Stimulated activated naive CD4-positive, alpha-beta T cell treated with Interleukin-2 at 50 U/mL for 16 hours (primary cell): ENCODE data around the gene ARAP1.

Experiments
- DNase-seq: peaks from one replicate; lab custom pipeline; 2025; lab: John Stamatoyannopoulos, UW

The ARAP1 gene

DNA sequence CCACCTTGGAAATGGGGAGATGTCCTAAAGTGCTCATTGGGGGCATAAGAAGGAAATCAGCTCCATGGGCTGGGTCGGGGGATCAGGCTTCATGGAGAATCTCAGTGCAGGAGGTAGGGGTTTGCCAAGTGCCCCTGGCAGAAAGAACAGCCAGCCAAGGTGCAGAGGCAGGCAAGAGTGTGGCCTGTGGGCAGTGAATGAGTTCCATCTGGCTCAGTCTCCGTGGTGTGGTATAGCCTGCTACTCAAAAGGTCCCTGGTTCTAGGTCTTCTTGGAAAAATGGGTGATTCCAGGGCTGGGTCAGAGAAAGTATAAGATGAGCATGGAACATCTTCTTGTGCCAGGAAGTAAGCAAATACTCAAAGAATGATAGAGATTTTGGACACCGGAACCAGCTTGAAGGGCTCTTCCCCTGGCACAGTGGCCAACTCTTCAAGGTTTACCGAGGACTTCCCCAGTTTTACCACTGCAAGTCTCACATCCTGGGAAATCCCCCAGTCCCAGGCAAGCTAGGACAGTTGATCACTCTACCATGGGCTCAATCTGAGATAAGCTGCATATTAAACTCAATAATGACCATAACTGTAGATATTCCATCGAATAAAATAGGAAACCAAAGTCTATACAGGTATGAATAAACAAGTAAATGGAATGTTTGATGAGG, 10.6 kb upstream of the ARAP1 start:
- DNase-seq: no peak

DNA sequence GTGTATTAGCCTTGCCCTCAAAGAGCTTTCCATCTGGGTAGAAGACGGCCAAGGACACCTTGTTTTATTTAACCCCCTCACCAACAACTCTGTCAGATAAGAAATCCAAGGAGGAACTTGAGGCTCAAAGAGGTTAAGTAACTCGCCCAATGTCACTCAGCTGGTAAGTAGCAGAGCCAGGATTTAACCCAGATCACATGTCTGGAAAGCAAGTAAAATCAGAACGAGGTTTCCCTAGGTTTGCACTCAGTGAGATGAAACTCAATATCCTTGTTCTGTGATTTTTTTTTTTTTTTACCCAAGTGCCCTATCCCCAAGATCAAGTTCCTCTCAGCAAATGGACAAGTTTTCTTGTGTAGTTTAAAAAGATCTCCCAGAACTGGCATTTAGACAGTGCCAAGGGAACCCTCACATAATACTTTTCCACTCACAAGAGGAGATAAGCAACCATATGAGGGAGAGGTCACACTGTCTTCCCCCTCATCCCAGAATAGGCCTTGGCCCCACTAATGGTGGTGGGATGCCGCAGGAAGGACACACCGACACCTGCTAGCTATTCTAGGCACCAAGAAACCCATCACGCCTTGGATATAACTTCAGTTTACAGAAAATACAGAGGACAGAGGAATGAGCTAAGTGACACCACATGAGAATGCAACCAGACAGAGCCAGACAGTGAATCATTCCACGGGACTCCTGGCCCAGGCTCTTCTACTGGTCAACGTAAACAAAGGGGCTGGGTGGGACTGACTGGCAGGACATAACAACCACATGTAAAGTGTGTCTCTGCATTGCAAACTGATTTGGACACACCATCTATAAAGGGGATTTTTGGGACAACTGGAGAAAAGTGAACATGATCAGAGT, 8.6 kb upstream of the ARAP1 start:
- DNase-seq: no peak

GRCh38 chr11:72759468-72759985, 7.3 kb upstream of the ARAP1 start:
- DNase-seq: no peak

- no peak for DNase-seq
These were observed 6.6 kb upstream of the ARAP1 start for GRCh38 chr11:72758690-72759389.

- no peak for DNase-seq
These were observed 6.1 kb upstream of the ARAP1 start for GRCh38 chr11:72758304-72758689.

DNA sequence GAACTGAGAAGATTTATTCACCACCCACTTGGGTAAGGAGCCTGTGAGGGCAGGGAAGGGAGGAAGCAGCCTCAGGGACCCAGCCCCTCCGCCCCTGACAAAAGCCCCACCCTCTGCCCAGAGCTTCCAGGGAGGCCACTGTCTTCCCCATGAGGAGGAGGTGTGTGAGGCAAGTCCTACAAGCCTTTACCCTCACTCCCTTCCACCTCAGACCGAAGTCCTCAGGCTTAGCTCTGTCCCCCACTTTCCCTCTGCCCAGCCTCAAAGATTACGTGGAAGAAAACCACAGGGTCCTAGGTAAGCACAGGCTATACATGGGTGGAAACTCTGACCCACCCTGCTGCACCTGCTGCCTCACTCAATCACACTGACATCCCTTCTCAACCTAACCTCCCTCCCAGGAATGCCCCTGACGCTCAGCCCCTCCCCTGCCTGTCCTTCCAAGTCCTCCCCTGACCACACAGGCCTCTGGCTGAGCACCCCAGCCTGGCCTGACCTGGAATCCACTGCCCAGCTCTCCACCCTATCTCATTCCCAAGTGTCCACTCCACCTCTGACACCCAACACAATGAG, 3.6 kb upstream of the ARAP1 start:
- DNase-seq: no peak

- no peak for DNase-seq
These were observed 2.4 kb upstream of the ARAP1 start for GRCh38 chr11:72754544-72755155.

DNA sequence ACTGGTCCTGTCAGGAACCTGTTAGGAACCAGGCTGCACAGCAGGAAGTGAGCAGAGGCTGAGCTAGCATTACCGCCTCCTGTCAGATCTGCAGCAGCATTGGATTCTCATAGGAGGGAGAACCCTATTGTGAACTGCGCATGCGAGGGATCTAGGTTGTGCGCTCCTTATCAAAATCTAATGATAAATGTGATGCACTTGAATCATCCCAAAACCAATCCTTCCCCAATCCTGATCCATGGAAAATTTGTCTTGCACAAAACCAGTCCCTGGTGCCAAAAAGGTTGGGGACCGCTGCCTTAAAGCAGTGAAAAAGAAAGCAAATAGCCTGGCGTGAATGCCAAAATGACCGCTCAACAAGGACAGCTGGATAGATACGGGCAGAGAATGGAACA, 1.9 kb upstream of the ARAP1 start:
- no peak for DNase-seq

DNA sequence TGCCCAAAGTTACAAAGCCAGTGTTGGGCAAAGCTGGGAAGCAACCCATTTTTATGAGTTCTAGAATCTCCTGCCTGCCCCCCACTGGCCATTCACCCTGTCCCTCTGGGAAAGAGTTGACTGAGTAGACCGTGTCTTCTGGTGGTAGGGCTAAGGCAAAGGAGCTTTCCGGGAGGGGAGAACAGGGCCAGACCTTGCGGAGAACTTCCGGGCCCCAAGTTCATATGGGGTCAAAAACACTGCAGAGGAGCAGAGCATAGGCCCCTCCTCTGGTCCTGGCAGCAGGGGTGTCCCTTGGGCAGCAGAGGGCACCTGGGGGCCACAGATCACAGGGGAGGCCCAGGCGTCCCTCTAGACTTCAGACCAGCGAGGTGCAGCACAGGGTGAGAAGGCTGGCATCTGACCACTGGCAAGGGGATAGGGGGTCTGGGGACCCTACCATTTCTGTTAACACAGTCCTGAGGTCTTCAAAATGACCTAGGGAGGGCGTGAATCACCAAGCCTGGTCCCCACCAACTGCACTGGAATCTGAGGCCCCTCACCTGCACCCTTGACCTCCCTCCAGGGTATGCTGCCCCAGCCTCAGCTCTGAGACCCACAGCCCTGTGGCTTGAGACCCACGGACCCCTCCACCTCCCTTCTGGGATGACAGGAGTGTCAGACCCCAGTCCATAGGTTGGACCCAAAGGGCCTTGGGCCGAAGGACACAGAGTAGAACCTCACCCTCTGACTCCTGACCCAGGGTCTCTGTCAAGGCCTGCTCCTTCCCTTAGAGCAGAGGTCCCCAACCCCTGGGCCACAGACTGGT, 1.3 kb upstream of the ARAP1 start:
- no peak for DNase-seq

GRCh38 chr11:72751116-72752087, 806 bp downstream of the ARAP1 start:
- no peak for DNase-seq

DNA sequence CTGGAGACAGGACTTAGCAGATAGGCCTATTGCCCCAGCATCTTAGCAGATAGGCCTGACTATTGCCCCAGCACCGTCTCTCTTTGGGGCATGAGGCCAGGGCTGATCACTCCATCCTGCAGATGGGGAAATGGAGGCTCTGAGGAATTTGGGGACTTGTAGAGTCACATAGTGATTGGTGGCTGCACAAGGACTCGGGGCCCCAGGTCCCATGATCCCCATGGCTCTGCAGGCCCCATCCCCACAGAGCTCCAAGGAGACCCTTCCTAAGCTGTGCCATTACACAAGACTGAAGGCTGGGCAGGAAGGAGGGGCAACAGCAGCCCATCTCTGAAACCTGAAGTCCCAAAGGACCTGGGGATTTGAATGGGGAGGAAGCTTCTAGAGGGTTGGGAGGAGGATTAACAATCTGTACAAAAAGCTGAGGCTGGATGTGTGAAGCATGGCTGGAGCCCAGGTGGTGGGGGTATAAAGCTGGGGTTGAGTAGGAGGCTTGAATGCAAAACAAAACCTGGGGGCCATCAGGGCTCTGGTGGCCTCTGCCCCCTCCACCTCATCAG, 1.6 kb downstream of the ARAP1 start:
- DNase-seq: no peak

- DNase-seq: no peak
These were observed 2.1 kb downstream of the ARAP1 start for GRCh38 chr11:72750086-72750485.

GRCh38 chr11:72747289-72747855, 4.8 kb downstream of the ARAP1 start:
- no peak for DNase-seq

DNA sequence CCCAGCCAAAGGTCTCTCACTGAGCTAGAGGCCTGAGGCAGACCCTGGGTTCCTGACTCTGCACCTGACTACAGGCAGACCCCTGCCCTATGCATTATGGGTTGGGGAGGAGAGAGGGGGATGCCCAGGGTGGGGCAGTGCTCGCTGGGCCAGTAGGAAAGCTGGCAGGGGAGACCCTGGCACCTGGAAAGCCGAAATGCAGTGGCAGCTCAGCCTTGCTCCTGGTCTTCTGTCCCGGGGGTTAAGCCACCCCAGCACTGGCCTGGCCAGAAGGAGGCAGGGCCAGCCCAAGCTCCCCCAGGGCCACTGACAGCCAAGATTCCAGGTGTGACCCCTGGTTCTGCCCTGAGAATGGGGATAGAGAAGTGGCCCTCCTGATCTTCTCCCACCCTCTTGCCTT, 5.4 kb downstream of the ARAP1 start:
- DNase-seq: no peak

DNA sequence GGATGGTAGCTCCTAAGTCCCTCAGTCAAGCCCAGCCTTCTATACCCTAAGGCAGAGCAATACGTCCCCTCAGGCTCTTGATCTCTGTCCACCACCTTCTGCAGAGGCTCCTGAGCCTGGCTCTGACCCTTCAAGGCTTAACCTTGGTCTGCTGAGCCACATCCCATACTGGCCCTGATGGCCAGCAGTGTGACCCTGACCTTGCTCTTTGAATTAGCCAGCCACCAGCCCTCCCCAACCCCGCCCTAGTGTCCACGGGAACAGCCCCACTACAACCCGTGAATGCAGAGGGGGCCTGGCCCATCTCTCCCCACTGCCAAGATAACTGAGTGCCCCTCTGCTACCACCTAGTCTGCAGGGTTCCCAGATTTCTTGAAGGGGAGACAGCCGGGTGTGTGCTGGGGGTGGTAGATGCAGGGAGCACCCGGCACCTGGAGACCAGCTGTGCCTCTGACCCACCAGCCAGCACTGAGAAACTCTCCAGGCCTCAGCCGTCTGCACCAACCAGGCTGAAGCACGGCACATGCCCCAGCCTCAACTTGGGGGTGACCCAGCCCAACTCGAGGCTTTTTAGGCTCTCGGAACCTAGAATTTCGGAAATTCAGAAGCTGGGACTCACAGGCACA, 6.2 kb downstream of the ARAP1 start:
- DNase-seq: no peak

DNA sequence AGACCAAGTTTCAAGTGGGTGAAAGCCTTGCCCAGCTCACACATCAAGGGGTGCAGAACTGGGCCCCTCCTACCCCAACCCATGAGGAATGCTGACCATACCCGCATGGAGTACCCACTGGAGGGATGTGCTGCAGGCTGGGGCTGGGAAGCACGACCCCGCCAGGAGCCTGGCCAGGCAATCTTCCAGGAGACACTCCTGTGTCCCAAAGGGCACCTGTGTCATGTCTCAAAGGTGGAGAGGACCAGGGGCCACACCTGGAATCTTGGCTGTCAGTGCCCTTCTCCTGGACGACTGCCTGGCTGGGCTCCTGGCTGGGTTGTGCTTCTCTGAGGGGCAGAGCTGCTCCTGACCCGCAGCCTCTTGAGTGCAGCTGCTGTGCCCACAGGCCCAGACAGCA, 6.7 kb downstream of the ARAP1 start:
- DNase-seq: no peak

DNA sequence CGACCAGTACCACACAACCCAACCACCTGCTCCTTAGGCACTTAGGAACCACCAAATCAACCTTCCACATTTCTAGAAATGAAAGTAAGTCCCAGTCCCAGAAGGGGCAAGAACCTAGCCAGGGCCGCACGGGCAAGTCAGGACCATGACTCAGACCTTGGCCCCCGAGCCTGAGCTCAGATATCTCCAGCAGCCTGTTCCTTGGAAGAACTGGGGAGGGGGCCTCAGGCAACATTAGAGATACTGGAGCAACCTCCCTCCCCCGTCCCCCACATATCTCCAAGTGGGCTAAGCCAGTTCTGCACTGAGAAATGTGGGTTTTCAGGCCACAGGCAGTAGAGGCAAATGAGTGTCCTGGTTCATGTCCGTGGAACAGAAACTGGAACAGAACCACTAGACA, 7.7 kb downstream of the ARAP1 start:
- DNase-seq: no peak

DNA sequence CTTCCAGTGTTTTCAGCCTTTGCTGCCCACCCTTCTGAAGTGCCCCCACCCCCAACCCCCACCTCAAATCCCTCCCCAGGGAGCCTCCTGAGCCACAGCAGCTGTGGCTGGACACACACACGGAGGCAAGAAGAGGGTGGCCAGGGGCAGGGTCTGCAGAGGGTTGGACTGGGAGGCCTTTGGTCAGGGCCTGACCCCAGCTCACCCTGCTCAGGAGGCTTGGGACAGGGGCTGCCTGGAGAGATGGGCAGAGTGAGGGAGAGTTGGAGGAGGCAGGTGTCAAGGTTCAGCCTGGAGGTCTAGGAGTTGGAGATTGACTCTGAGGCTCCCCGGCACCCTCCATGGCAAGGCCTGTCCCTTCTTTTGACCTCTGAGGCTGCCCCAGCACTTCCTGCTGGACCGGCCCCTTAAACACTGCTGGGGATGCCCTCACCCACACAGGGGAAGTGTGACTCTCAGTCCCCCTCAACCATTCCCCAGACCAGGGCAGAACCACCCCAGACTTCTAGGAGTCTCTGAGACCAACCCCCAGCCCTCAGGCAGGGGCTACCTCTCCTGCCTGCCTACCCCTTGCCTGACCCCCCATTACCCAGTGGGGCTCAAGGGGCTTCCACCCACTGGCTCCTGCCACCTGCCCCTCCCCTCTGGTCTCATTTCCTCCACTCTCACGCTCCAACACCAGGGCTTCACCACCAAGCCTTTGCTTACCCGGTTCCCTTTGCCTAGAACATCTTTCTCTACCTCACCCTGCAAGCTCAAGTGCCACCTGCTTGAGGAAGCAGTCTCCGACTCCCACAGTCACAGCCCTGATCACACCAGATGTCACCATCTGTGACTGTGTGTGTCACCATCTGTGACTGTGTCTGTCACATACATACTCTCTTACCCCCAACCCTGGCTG, 8.6 kb downstream of the ARAP1 start:
- DNase-seq: no peak
